ENCODE measurements around the gene TFB1M.

GRCh38 chr6:155349956-155350355 is 35.7 kb upstream of the TFB1M start:
- TF ChIP-seq CTCF (IDR thresholded peaks at IDR 0.05; ENCODE audit: low read length) (no peak), EZH2 (IDR thresholded peaks at IDR 0.05; ENCODE audit: borderline replicate concordance, low read length) (no peak)

Data from OCI-LY1 (cell line).